Gastrocnemius medialis (tissue), 4 donors: ENCODE data around the gene SBNO1. TPM values are rescaled to one million over a fixed set of nuclear protein-coding genes. Genes with fewer than 3 reads are reported as not detected.
A peak's percentile ranks its signal among the peaks of the same experiment; 100 is the strongest.

Source experiments
- ATAC-seq, 2 donors: fragments of 150-250 bp; one replicate each; pipeline ENCODE4 v1.9.1; 2016
- DNase-seq, 2 donors: peaks; one replicate each; pipeline ENCODE4 v3.0.0-alpha.2; 2019
- H3K27ac ChIP-seq, 4 donors: fragments of 200-600 bp; sonication (generic); 1 replicate in 1 of 4; 2 replicates in 3 of 4; pipeline ENCODE4 v1.5.1; 2016 to 2018; ENCODE audit warnings: mild to moderate bottlenecking in 2 of 4, moderate library complexity in 1 of 4
- H3K27me3 ChIP-seq, 3 donors: fragments of 200-600 bp; sonication (generic) in 2 of 3; 1 replicate in 1 of 3; 2 replicates in 2 of 3; pipeline versions ENCODE4 v1.5.1 to v1.6.0; 2016 to 2019; ENCODE audit warnings: mild to moderate bottlenecking in 1 of 3, moderate library complexity in 1 of 3
- H3K36me3 ChIP-seq, 2 donors: fragments of 200-600 bp; sonication (generic) in 1 of 2; one replicate each; pipeline ENCODE4 v1.5.1; 2017 to 2018
- H3K4me1 ChIP-seq, 2 donors: fragments of 200-600 bp; sonication (generic) in 1 of 2; one replicate each; pipeline ENCODE4 v1.5.1; 2016 to 2017; ENCODE audit warnings: mild to moderate bottlenecking in 2 of 2
- H3K4me3 ChIP-seq, 4 donors: fragments of 200-600 bp; sonication (generic) in 3 of 4; 1 replicate in 1 of 4; 2 replicates in 3 of 4; pipeline ENCODE4 v1.5.1; 2016 to 2019; ENCODE audit warnings: mild to moderate bottlenecking in 2 of 4
- H3K9me3 ChIP-seq, 3 donors: fragments of 200-600 bp; sonication (generic) in 2 of 3; 1 replicate in 1 of 3; 2 replicates in 2 of 3; pipeline ENCODE4 v1.5.1; 2016 to 2019
- POLR2A ChIP-seq, 2 donors: fragments of 450-650 bp; IDR thresholded peaks; one replicate each; pipeline ENCODE4 v1.6.1; 2017; ENCODE audit warnings: antibody characterized with exemption in 2 of 2, mild to moderate bottlenecking in 2 of 2, moderate library complexity in 2 of 2
- in situ Hi-C, 4 donors: fragments of 200-750 bp; cut with MboI; loops; one replicate each; pipeline versions ENCODE4 v1.15.0 to v1.8.0; 2017; ENCODE audit warnings: low sequenced_read_pairs in 4 of 4
- intact Hi-C: fragments of 100-400 bp; cut with DNase I; formaldehyde crosslinking; loops from one replicate; pipeline ENCODE4 v1.15.1; 2023; ENCODE audit warnings: low total_unique reads
- total RNA-seq, 4 donors: library from RNA; depleted of rRNA; stranded (reverse); fragments of >200 nt; gene quantifications; one replicate each; pipeline versions ENCODE4 v1.1.0 to v1.2.3, GENCODE V29; 2016
- TF ChIP-seq, protein P1 (sequence below), 5 experiments: fragments of 450-650 bp in 3 of 5; fragments of 200-600 bp in 2 of 5; sonication (generic) in 2 of 5; IDR thresholded peaks in 4 of 5; conservative IDR thresholded peaks in 1 of 5; 1 replicate in 4 of 5; 2 replicates in 1 of 5; pipeline ENCODE4 v1.5.1; 2016 to 2019; ENCODE audit warnings: antibody characterized with exemption in 5 of 5, mild to moderate bottlenecking in 3 of 5, moderate library complexity in 3 of 5

The SBNO1 gene
- total RNA-seq, 4 donors from 2014 or later: 26.6 to 29.9 (median 28.8) TPM

DNA sequence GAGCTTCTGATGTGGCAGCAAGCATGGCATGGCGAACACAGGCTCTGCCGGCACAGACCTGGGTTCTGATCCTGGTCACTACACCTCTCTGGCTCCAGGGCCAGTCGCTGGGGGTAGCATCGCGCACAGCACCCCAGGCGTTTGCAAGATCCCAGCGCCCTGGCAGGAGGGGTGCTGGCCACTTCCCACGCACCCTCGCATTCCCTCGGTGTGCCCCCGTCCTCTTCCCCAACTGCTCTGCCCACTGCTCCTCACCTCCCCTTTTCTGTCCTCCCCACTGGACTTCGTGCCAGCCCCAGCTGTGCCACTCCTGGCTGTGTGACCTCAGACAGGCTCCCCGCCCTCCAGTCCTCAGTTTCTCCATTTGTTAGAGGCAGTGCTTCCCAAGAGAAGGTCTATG lies 95.8 kb downstream of the SBNO1 start:
- H3K27me3 ChIP-seq: no peaks in the 10 kb centered on the region
- ATAC-seq (no peak), DNase-seq (no peak)
- no peak for TF ChIP-seq POLR2A (IDR thresholded peaks at IDR 0.05)
- TF ChIP-seq, protein P1, sequence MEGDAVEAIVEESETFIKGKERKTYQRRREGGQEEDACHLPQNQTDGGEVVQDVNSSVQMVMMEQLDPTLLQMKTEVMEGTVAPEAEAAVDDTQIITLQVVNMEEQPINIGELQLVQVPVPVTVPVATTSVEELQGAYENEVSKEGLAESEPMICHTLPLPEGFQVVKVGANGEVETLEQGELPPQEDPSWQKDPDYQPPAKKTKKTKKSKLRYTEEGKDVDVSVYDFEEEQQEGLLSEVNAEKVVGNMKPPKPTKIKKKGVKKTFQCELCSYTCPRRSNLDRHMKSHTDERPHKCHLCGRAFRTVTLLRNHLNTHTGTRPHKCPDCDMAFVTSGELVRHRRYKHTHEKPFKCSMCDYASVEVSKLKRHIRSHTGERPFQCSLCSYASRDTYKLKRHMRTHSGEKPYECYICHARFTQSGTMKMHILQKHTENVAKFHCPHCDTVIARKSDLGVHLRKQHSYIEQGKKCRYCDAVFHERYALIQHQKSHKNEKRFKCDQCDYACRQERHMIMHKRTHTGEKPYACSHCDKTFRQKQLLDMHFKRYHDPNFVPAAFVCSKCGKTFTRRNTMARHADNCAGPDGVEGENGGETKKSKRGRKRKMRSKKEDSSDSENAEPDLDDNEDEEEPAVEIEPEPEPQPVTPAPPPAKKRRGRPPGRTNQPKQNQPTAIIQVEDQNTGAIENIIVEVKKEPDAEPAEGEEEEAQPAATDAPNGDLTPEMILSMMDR (IDR thresholded peaks at IDR 0.05 in 4 of 5, conservative IDR thresholded peaks at IDR 0.05 in 1 of 5): no peak
- H3K4me1 ChIP-seq: peaks cover 30 to 36% of the 10 kb centered on the region in 2 donors
- in situ Hi-C loops: no loop called here
- peaks cover 0 to 5% of the 10 kb centered on the region in 2 donors for H3K36me3 ChIP-seq
- peak overlapping the region in 1 of 4 donors; percentile 69 for H3K4me3 ChIP-seq
- intact Hi-C loops: no loop called here
- H3K27ac ChIP-seq: peak overlapping the region; percentile 52 to 69 (median 62)
- no peaks in the 10 kb centered on the region for H3K9me3 ChIP-seq

DNA sequence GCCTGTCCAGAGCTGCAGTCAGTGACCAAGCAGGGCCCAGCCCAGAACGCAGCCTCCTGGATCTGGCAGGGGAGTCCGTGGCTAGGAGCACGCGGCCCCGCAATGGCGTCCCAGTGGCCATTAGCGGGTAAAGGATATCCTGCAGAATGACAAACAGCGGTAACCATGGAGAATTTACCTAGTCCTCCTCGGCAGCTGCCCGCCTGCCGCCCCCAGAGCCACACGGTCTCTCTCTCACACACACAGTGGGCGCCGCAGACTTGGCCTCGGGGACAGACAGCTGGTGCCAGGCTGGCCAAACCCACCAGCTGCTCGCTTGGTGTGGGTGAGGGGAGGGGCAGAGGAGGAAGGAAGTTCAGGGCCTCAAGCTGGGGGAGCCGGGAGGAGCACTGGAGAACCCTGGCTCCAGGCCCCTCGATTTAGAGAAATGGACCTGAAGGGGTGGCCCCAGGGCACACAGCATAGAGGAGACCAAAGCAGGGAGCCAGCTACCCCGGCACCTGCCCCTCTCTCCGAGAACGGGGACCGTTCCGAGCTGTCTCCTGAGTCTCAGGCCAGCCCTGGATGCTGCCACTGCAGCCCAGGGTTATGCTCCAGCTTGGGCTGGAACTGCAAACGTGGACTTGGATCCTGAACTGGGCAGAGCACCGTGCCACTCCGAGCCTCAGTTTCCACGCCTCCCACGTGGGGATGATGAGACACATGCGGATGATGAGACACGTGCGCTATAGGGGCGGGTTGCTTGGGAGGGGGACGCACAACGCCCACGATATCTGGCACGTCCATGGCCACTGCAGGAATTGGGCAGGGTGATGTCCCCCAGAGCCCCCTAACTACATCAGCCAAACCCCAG lies 96.4 kb downstream of the SBNO1 start:
- Histone ChIP-seq H3K27me3 (no peaks in the 10 kb centered on the region), H3K36me3 (peaks cover 0 to 5% of the 10 kb centered on the region in 2 donors), H3K9me3 (no peaks in the 10 kb centered on the region), H3K4me1 (peaks cover 30 to 36% of the 10 kb centered on the region in 2 donors), H3K4me3 (peak overlapping the region; percentile 1 to 40 (median 11)), H3K27ac (peak overlapping the region; percentile 37 to 69 (median 46))
- ATAC-seq: no peak
- DNase-seq: peak in 1 of 2 donors; percentile 45
- intact Hi-C loops: no loop called here
- in situ Hi-C loops: no loop called here
- TF ChIP-seq, protein P1 (IDR thresholded peaks at IDR 0.05 in 4 of 5, conservative IDR thresholded peaks at IDR 0.05 in 1 of 5): no peak
- no peak for TF ChIP-seq POLR2A (IDR thresholded peaks at IDR 0.05)

- intact Hi-C loops (no loop called here), in situ Hi-C loops (no loop called here)
- no peaks in the 10 kb centered on the region for H3K9me3 ChIP-seq
- H3K27me3 ChIP-seq: no peaks in the 10 kb centered on the region
- H3K36me3 ChIP-seq: peaks cover 0 to 9% of the 10 kb centered on the region in 2 donors
- DNase-seq (no peak), ATAC-seq (no peak)
- H3K4me3 ChIP-seq: no peak overlapping the region
- TF ChIP-seq, protein P1 (IDR thresholded peaks at IDR 0.05 in 4 of 5, conservative IDR thresholded peaks at IDR 0.05 in 1 of 5): no peak
- no peak for TF ChIP-seq POLR2A (IDR thresholded peaks at IDR 0.05)
- peaks cover 30 to 36% of the 10 kb centered on the region in 2 donors for H3K4me1 ChIP-seq
- H3K27ac ChIP-seq: peak overlapping the region in 3 of 4 donors; percentile 46 to 69 (median 47)
Measured at GRCh38 chr12:123267335-123267920, 97.2 kb downstream of the SBNO1 start.

DNA sequence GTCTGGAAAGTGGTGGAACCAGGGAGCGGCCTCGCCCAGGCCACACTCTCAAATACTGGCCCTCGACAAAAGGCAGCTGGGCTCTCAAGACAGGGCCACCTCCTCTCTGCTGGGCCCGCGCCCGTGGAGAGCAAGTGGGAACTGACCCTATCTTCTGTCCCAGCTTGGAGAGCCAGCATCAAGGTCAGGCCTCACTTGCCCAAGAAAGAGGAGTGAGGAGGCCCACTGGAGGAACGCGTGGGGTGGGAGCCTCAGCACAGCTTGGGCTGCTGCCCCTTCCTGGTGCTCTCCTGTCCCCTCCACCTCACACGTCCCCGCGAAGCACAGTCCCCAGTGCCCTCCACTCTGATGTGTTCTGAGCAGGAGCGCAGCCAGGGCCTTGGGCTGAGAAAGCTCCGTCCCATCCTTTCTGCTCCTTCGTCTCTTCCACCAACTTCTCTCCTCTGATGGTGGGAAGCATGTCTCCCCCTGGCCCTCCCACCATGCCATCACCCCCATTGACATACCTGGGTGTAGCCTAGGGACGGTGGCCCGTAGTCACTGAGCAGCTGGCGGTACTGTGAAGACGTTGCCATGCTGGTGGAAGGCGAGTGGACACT lies 97.9 kb downstream of the SBNO1 start:
- no peak for DNase-seq
- intact Hi-C loops (no loop called here), in situ Hi-C loops (no loop called here)
- H3K4me1 ChIP-seq: peaks cover 30 to 32% of the 10 kb centered on the region in 2 donors
- no peaks in the 10 kb centered on the region for H3K9me3 ChIP-seq
- no peak for ATAC-seq
- peaks cover 0 to 16% of the 10 kb centered on the region in 2 donors for H3K36me3 ChIP-seq
- no peak overlapping the region for H3K27ac ChIP-seq
- no peak for TF ChIP-seq POLR2A (IDR thresholded peaks at IDR 0.05)
- TF ChIP-seq, protein P1 (IDR thresholded peaks at IDR 0.05 in 4 of 5, conservative IDR thresholded peaks at IDR 0.05 in 1 of 5): no peak
- H3K4me3 ChIP-seq: no peak overlapping the region
- no peaks in the 10 kb centered on the region for H3K27me3 ChIP-seq
